ENCODE results near the gene HMGN4. TPM values are rescaled to one million over a fixed set of nuclear protein-coding genes. Genes with fewer than 3 reads are reported as not detected.
A peak's percentile ranks its signal among the peaks of the same experiment; 100 is the strongest.

HMGN4 gene
- total RNA-seq, 1 donor from 2014 or later, result 81.8 TPM

DNA sequence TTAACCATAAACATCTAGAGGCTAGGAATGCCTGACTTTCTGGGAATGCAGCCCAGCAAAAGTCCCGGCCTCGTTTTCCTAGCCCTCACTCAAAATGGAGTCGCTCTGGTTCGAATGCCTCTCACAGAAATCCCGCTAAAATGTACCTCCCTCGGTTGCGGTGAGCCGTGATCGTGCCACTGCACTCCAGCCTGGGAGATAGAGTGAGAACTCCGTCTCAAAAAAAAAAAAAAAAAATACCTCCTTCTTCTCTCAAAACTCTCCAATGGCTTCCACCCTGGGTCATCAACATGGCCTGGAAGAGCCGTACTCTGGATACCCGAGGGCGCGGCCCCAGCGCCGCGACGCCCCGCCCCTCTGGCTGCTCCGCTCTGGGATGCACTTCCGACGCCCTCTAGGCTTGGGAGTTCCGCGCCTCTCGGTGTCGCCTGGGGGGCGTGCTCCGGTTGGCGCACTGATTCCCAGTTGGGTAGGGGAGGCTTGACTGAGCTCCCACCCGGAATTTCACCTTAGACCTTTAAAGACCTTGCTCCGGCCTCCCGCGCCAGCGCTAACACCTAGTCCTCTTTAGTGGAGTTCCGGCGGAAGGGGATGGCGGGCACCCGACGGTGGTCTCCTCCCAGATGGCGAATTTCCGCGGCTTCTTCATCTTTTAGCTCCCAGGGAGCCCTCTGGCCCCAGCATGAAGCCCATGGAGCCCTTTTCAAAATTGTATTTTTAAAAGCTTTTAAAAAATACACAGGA is 12.3 kb downstream of the HMGN4 start:
- Histone ChIP-seq H3K27me3 (no peaks in the 10 kb centered on the region), H2AFZ (replicated peaks) (peak overlapping the region; percentile 17), H4K20me1 (ENCODE audit: low read depth) (peaks cover 6% of the 10 kb centered on the region), H3K4me2 (peak overlapping the region; percentile 66), H3F3A (ENCODE audit: low read depth) (peaks cover 46% of the 10 kb centered on the region), H3K9ac (no peak overlapping the region), H3K36me3 (peaks cover 3% of the 10 kb centered on the region), H3K27ac (no peak overlapping the region), H3K9me3 (ENCODE audit: low read depth) (no peaks in the 10 kb centered on the region), H3K79me2 (ENCODE audit: low read depth) (no peaks in the 10 kb centered on the region), H3K4me3 (peak overlapping the region; percentile 50), H3K4me1 (no peaks in the 10 kb centered on the region)
- Mint-ChIP-seq H3K27ac (no peak overlapping the region), H3K4me3 (peak overlapping the region; percentile 83), H3K27me3 (ENCODE audit: insufficient read depth, low read depth) (peaks cover 6% of the 10 kb centered on the region), H3K9me3 (no peaks in the 10 kb centered on the region), H3K4me1 (peaks cover 7% of the 10 kb centered on the region), H3K36me3 (peaks cover 4% of the 10 kb centered on the region)
- DNase-seq (ENCODE audit: low spot score), result peak; percentile 90
- TF ChIP-seq, protein P1, sequence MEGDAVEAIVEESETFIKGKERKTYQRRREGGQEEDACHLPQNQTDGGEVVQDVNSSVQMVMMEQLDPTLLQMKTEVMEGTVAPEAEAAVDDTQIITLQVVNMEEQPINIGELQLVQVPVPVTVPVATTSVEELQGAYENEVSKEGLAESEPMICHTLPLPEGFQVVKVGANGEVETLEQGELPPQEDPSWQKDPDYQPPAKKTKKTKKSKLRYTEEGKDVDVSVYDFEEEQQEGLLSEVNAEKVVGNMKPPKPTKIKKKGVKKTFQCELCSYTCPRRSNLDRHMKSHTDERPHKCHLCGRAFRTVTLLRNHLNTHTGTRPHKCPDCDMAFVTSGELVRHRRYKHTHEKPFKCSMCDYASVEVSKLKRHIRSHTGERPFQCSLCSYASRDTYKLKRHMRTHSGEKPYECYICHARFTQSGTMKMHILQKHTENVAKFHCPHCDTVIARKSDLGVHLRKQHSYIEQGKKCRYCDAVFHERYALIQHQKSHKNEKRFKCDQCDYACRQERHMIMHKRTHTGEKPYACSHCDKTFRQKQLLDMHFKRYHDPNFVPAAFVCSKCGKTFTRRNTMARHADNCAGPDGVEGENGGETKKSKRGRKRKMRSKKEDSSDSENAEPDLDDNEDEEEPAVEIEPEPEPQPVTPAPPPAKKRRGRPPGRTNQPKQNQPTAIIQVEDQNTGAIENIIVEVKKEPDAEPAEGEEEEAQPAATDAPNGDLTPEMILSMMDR (IDR thresholded peaks at IDR 0.05), result peak; percentile 21
- TF ChIP-seq EZH2phosphoT487 (IDR thresholded peaks at IDR 0.05) (no peak), EZH2 (IDR thresholded peaks at IDR 0.05) (peak; percentile 2)

DNA sequence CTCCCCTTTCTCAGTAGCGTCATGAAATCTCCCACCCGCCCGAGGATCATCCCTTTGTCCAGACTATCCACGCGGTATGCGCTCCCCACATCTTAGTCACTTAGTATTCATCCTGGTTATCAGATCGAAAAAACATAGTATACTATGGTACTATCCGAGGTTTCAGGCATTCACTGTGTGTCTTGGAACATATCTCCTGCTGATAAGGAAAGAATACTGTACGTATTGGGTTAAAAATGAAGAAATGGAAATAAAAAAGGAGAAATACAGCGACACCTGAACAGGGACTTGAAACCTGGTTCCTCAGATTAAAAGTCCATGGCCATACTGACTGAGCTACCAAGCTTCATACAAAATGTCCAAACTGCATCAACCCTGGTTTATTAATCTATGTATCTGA is 14.0 kb downstream of the HMGN4 start:
- H3K4me1 ChIP-seq, result peaks cover 3% of the 10 kb centered on the region
- Mint-ChIP-seq H3K9me3 (peaks cover 4% of the 10 kb centered on the region), H3K27ac (no peak overlapping the region), H3K4me3 (no peak overlapping the region), H3K27me3 (ENCODE audit: insufficient read depth, low read depth) (peaks cover 17% of the 10 kb centered on the region), H3K36me3 (peaks cover 2% of the 10 kb centered on the region), H3K4me1 (peaks cover 21% of the 10 kb centered on the region)
- TF ChIP-seq EZH2 (IDR thresholded peaks at IDR 0.05) (no peak), EZH2phosphoT487 (IDR thresholded peaks at IDR 0.05) (no peak)
- TF ChIP-seq, protein P1 (IDR thresholded peaks at IDR 0.05), result no peak
- no peak overlapping the region for H3K9ac ChIP-seq
- no peak for DNase-seq (ENCODE audit: low spot score)
- H3K27me3 ChIP-seq, result no peaks in the 10 kb centered on the region
- H3F3A ChIP-seq (ENCODE audit: low read depth), result peaks cover 64% of the 10 kb centered on the region
- H3K79me2 ChIP-seq (ENCODE audit: low read depth), result no peaks in the 10 kb centered on the region
- H3K4me2 ChIP-seq, result peak overlapping the region; percentile 91
- H3K36me3 ChIP-seq, result no peaks in the 10 kb centered on the region
- peaks cover 6% of the 10 kb centered on the region for H4K20me1 ChIP-seq (ENCODE audit: low read depth)
- H3K9me3 ChIP-seq (ENCODE audit: low read depth), result no peaks in the 10 kb centered on the region
- no peak overlapping the region for H3K27ac ChIP-seq
- no peak overlapping the region for H3K4me3 ChIP-seq
- no peak overlapping the region for H2AFZ ChIP-seq (replicated peaks)

DNA sequence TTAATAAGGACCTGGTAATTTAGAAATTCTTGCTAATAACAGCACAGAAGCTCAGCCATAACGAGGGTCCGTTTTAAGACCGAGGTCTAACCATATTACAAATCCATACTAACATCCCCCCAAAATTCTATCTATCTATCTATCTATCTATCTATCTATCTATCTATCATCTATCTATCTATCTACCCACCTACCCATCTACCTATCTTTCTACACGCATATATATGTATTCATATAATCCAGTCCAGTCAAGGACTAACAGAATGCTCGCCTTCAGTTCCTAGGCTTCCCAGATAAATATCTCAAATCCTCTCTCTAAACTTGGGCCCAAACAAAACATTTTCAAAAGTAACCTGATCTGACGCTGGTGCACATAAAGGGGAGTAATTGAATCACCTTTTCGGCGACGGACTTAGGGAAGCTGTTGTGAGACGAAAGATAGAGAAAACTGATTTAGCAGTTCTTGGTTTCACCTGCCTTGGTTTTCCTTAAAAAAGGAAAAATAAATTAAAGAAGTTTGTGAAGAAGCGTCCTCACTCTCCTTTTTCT is 14.5 kb downstream of the HMGN4 start:
- no peak overlapping the region for H3K4me3 Mint-ChIP-seq

DNA sequence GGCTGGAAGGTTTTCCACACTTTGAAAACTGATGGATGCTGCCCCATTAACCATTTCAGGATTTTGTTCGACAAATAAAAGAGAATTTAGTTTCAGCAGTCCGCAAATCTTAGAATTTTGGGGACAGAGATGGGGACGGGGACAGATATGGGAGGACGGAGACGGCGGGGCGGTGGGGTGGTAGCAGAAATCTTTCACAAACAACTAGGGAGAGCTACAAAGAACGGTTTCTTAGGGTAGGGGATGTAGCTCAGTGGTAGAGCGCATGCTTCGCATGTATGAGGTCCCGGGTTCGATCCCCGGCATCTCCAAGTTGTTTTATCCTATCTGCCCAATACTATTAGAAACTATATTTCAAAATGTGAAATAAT is 15.1 kb downstream of the HMGN4 start:
- Mint-ChIP-seq H3K4me3 (no peak overlapping the region), H3K27me3 (ENCODE audit: insufficient read depth, low read depth) (peaks cover 17% of the 10 kb centered on the region), H3K36me3 (peaks cover 2% of the 10 kb centered on the region), H3K4me1 (peaks cover 21% of the 10 kb centered on the region), H3K27ac (no peak overlapping the region), H3K9me3 (peaks cover 4% of the 10 kb centered on the region)
- H3K9ac ChIP-seq, result no peak overlapping the region
- peak overlapping the region; percentile 85 for H3K4me3 ChIP-seq
- H3K36me3 ChIP-seq, result no peaks in the 10 kb centered on the region
- peaks cover 61% of the 10 kb centered on the region for H3F3A ChIP-seq (ENCODE audit: low read depth)
- no peaks in the 10 kb centered on the region for H3K9me3 ChIP-seq (ENCODE audit: low read depth)
- H3K79me2 ChIP-seq (ENCODE audit: low read depth), result no peaks in the 10 kb centered on the region
- TF ChIP-seq EZH2phosphoT487 (IDR thresholded peaks at IDR 0.05) (no peak), EZH2 (IDR thresholded peaks at IDR 0.05) (peak; percentile 52)
- TF ChIP-seq, protein P1 (IDR thresholded peaks at IDR 0.05), result no peak
- H3K27me3 ChIP-seq, result no peaks in the 10 kb centered on the region
- peaks cover 3% of the 10 kb centered on the region for H3K4me1 ChIP-seq
- peak overlapping the region; percentile 91 for H3K4me2 ChIP-seq
- DNase-seq (ENCODE audit: low spot score), result peak; percentile 83
- H2AFZ ChIP-seq (replicated peaks), result peak overlapping the region; percentile 94
- peaks cover 6% of the 10 kb centered on the region for H4K20me1 ChIP-seq (ENCODE audit: low read depth)
- H3K27ac ChIP-seq, result no peak overlapping the region

More for the DNA sequence above, 14.5 kb downstream of the HMGN4 start:
- Histone ChIP-seq H3K36me3 (no peaks in the 10 kb centered on the region), H3K79me2 (ENCODE audit: low read depth) (no peaks in the 10 kb centered on the region), H4K20me1 (ENCODE audit: low read depth) (peaks cover 6% of the 10 kb centered on the region), H3K4me1 (peaks cover 3% of the 10 kb centered on the region), H3K27ac (no peak overlapping the region), H3K4me3 (peak overlapping the region; percentile 85), H3K9ac (no peak overlapping the region), H2AFZ (replicated peaks) (peak overlapping the region; percentile 94), H3K4me2 (peak overlapping the region; percentile 91), H3K9me3 (ENCODE audit: low read depth) (no peaks in the 10 kb centered on the region), H3K27me3 (no peaks in the 10 kb centered on the region), H3F3A (ENCODE audit: low read depth) (peaks cover 66% of the 10 kb centered on the region)
- DNase-seq (ENCODE audit: low spot score), result peak; percentile 30
- H3K9me3 Mint-ChIP-seq, result peaks cover 4% of the 10 kb centered on the region
- no peak for TF ChIP-seq EZH2 (IDR thresholded peaks at IDR 0.05)
- no peak for TF ChIP-seq EZH2phosphoT487 (IDR thresholded peaks at IDR 0.05)
- H3K27ac Mint-ChIP-seq, result no peak overlapping the region
- H3K27me3 Mint-ChIP-seq (ENCODE audit: insufficient read depth, low read depth), result peaks cover 17% of the 10 kb centered on the region
- peaks cover 21% of the 10 kb centered on the region for H3K4me1 Mint-ChIP-seq
- H3K36me3 Mint-ChIP-seq, result peaks cover 2% of the 10 kb centered on the region

All from neural progenitor cell (in vitro differentiated cells).